H9 (cell line): Measurements from ENCODE around the gene SCTR. TPM values are rescaled to one million over a fixed set of nuclear protein-coding genes. Genes with fewer than 3 reads are reported as not detected.

Experiments
- DNase-seq: peaks from one replicate; pipeline ENCODE4 v3.0.0-alpha.2; 2017
- H2AFZ ChIP-seq: one replicate; pipeline ENCODE4 v1.6.1; 2013; ENCODE audit warnings: mild to moderate bottlenecking, low read length, control low read depth, moderate library complexity
- H2AK5ac ChIP-seq: 2 replicates; pipeline ENCODE4 v1.6.1; 2013; ENCODE audit warnings: low read length, control low read depth, mixed read lengths; ENCODE audit not compliant: insufficient read length
- H2BK120ac ChIP-seq: one replicate; pipeline ENCODE4 v1.6.1; 2013; ENCODE audit warnings: low read depth, mild to moderate bottlenecking, low read length, control low read depth, inconsistent platforms; ENCODE audit not compliant: poor library complexity, severe bottlenecking
- H2BK12ac ChIP-seq: 2 replicates; pipeline ENCODE4 v1.6.1; 2013; ENCODE audit warnings: low read length, control low read depth, mixed read lengths, low read depth; ENCODE audit not compliant: insufficient read length
- H2BK15ac ChIP-seq: 2 replicates; pipeline ENCODE4 v1.6.1; 2013; ENCODE audit warnings: low read depth, low read length, control low read depth
- H2BK20ac ChIP-seq: one replicate; pipeline ENCODE4 v1.6.1; 2013; ENCODE audit warnings: low read depth, mild to moderate bottlenecking, low read length, control low read depth, inconsistent platforms; ENCODE audit not compliant: poor library complexity, severe bottlenecking
- H2BK5ac ChIP-seq: 2 replicates; pipeline ENCODE4 v1.6.1; 2013; ENCODE audit warnings: low read length, control low read depth, mixed read lengths; ENCODE audit not compliant: insufficient read length
- H3K14ac ChIP-seq: 2 replicates; pipeline ENCODE4 v1.6.1; 2013; ENCODE audit warnings: low read length, control low read depth; ENCODE audit not compliant: insufficient read depth
- H3K18ac ChIP-seq: 2 replicates; pipeline ENCODE4 v1.6.1; 2013; ENCODE audit warnings: low read depth, mild to moderate bottlenecking, mixed read lengths, low read length, control low read depth; ENCODE audit not compliant: insufficient read length
- H3K23ac ChIP-seq: 2 replicates; pipeline ENCODE4 v1.6.1; 2013; ENCODE audit warnings: low read length, control low read depth, mixed read lengths, low read depth; ENCODE audit not compliant: insufficient read length
- H3K23me2 ChIP-seq: 2 replicates; pipeline ENCODE4 v1.6.1; 2013; ENCODE audit warnings: low read depth, mild to moderate bottlenecking, mixed read lengths, low read length, control low read depth; ENCODE audit not compliant: insufficient read length, poor library complexity, severe bottlenecking
- H3K27ac ChIP-seq: 2 replicates; pipeline ENCODE4 v1.5.1; 2013; ENCODE audit warnings: low read length, control low read depth, mixed read lengths, low read depth; ENCODE audit not compliant: insufficient read length
- H3K27me3 ChIP-seq: 2 replicates; pipeline ENCODE4 v1.6.1; 2013; ENCODE audit warnings: low read length, control low read depth, inconsistent platforms; ENCODE audit not compliant: insufficient read depth
- H3K4ac ChIP-seq: 2 replicates; pipeline ENCODE4 v1.6.1; 2013; ENCODE audit warnings: low read depth, mild to moderate bottlenecking, control low read depth, inconsistent platforms, low read length, moderate library complexity
- H3K4me1 ChIP-seq: 2 replicates; pipeline ENCODE4 v1.6.1; 2013; ENCODE audit warnings: low read length, control low read depth, inconsistent platforms; ENCODE audit not compliant: insufficient read depth
- H3K4me2 ChIP-seq: 2 replicates; pipeline ENCODE4 v1.6.1; 2013; ENCODE audit warnings: low read length, control low read depth, mixed read lengths; ENCODE audit not compliant: insufficient read length, insufficient read depth
- H3K56ac ChIP-seq: 2 replicates; pipeline ENCODE4 v1.6.1; 2013; ENCODE audit warnings: low read depth, mild to moderate bottlenecking, mixed read lengths, low read length, control low read depth; ENCODE audit not compliant: insufficient read length
- H3K79me1 ChIP-seq: 2 replicates; pipeline ENCODE4 v1.6.1; 2013; ENCODE audit warnings: low read depth, mild to moderate bottlenecking, moderate library complexity, low read length, control low read depth, inconsistent platforms; ENCODE audit not compliant: insufficient read depth, poor library complexity, severe bottlenecking
- H3K79me2 ChIP-seq: 2 replicates; pipeline ENCODE4 v1.6.1; 2013; ENCODE audit warnings: low read length, control low read depth, inconsistent platforms; ENCODE audit not compliant: insufficient read depth
- H3K9ac ChIP-seq: 2 replicates; pipeline ENCODE4 v1.6.1; 2013; ENCODE audit warnings: low read length, control low read depth, mixed read lengths; ENCODE audit not compliant: insufficient read length; ENCODE audit errors: extremely low read depth
- H3K9me3 ChIP-seq: one replicate; pipeline ENCODE4 v1.6.1; 2013; ENCODE audit warnings: low read depth, low read length, inconsistent platforms; ENCODE audit not compliant: control insufficient read depth
- H3T11ph ChIP-seq: one replicate; pipeline ENCODE4 v1.6.1; 2013; ENCODE audit warnings: mild to moderate bottlenecking, low read length, control low read depth, inconsistent platforms
- H4K20me1 ChIP-seq: one replicate; pipeline ENCODE4 v1.6.1; 2013; ENCODE audit not compliant: control insufficient read depth, insufficient read length, insufficient read depth
- H4K5ac ChIP-seq: 2 replicates; pipeline ENCODE4 v1.6.1; 2013; ENCODE audit warnings: low read depth, mild to moderate bottlenecking, mixed read lengths, low read length, control low read depth; ENCODE audit not compliant: insufficient read length
- H4K8ac ChIP-seq: replicated peaks from 2 replicates; pipeline ENCODE4 v1.6.1; 2013; ENCODE audit warnings: low read length, control low read depth, mixed read lengths, low read depth; ENCODE audit not compliant: insufficient read length
- H4K91ac ChIP-seq: 2 replicates; pipeline ENCODE4 v1.6.1; 2013; ENCODE audit warnings: low read depth, mild to moderate bottlenecking, moderate library complexity, mixed read lengths, low read length, control low read depth; ENCODE audit not compliant: insufficient read length
- H3K27ac Mint-ChIP-seq, 3 experiments: 2 replicates in 2 of 3; 3 replicates in 1 of 3; pipeline ENCODE4 v1.8.0; 2020 to 2021; ENCODE audit warnings: mixed read lengths in 3 of 3, mild to moderate bottlenecking in 1 of 3, moderate library complexity in 1 of 3
- H3K27me3 Mint-ChIP-seq: 2 replicates; pipeline ENCODE4 v1.8.0; 2021; ENCODE audit warnings: low read depth, mild to moderate bottlenecking, moderate library complexity, mixed read lengths
- H3K36me3 Mint-ChIP-seq, 3 experiments: 2 replicates in 2 of 3; 3 replicates in 1 of 3; pipeline ENCODE4 v1.8.0; 2020 to 2021; ENCODE audit warnings: low read depth in 3 of 3, mixed read lengths in 3 of 3; ENCODE audit not compliant: insufficient read depth in 1 of 3
- H3K4me1 Mint-ChIP-seq, 2 experiments: 2 replicates each; pipeline ENCODE4 v1.8.0; 2020; ENCODE audit warnings: mixed read lengths in 2 of 2
- H3K4me3 Mint-ChIP-seq, 2 experiments: 2 replicates in 1 of 2; 3 replicates in 1 of 2; pipeline ENCODE4 v1.8.0; 2020 to 2021; ENCODE audit warnings: mild to moderate bottlenecking in 2 of 2, mixed read lengths in 2 of 2, moderate library complexity in 1 of 2
- H3K9me3 Mint-ChIP-seq, 2 experiments: 2 replicates in 1 of 2; 3 replicates in 1 of 2; pipeline ENCODE4 v1.8.0; 2020; ENCODE audit warnings: mild to moderate bottlenecking in 2 of 2, mixed read lengths in 2 of 2, moderate library complexity in 1 of 2
- WGBS: extraction: QIAGEN DNeasy Blood & Tissue Kit; methylation state at CpG from one replicate; pipeline ENCODE4 v1.1.7; 2013; ENCODE audit warnings: missing lambda C conversion rate, low lambda C conversion rate, mixed read lengths; ENCODE audit not compliant: insufficient read length; ENCODE audit errors: extremely low coverage; 5-methylcytosine and 5-hydroxymethylcytosine counted together
- total RNA-seq: library from RNA; stranded (reverse); gene quantifications from 2 replicates; pipeline ENCODE4 v1.2.1, GENCODE V29; 2021
- TF ChIP-seq, protein P1 (sequence below): fragments of 200-600 bp; sonication (generic); conservative IDR thresholded peaks from 3 replicates; pipeline ENCODE4 v1.8.0; 2021; ENCODE audit warnings: antibody characterized with exemption, mild to moderate bottlenecking

SCTR gene
- total RNA-seq, 1 experiment from 2014 or later = not detected

DNA sequence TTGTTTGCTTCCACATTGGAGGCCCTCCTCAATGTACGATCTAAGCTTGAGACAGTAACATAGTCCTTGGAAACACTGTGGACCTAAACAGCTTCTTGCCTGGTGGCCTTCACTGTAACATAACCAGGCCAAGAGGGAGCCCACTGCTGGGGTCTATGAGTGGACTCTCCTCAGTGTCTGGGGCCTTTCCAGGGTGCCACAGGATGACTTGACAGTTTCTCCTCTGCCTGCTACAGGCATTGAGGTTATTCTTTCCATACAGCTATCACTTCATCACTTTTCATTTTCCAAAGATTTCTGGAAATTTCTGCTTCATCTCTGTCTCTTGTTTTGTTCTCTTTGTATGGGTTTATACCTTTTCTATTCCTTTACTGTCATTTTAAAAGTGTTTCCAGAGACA lies 11.3 kb downstream of the SCTR start:
- H4K8ac ChIP-seq = no peak overlapping the region
- no peaks in the 10 kb centered on the region for H3K4me1 ChIP-seq
- no peak overlapping the region for H2BK5ac ChIP-seq
- H2BK12ac ChIP-seq = no peak overlapping the region
- H3T11ph ChIP-seq = no peak overlapping the region
- no peak overlapping the region for H2BK15ac ChIP-seq
- H3K9me3 ChIP-seq = no peaks in the 10 kb centered on the region
- no peak overlapping the region for H2AK5ac ChIP-seq
- no peak overlapping the region for H2BK20ac ChIP-seq
- H3K9me3 Mint-ChIP-seq = no peaks in the 10 kb centered on the region
- H3K79me2 ChIP-seq = no peaks in the 10 kb centered on the region
- H3K4me3 Mint-ChIP-seq = no peak overlapping the region
- no peaks in the 10 kb centered on the region for H3K23me2 ChIP-seq
- H2AFZ ChIP-seq = no peak overlapping the region
- no peak overlapping the region for H3K9ac ChIP-seq
- DNase-seq = no peak
- H3K18ac ChIP-seq = no peak overlapping the region
- no peak overlapping the region for H3K27ac Mint-ChIP-seq
- peaks cover under 1 to 2% of the 10 kb centered on the region in 2 experiments; a peak in 3 of 4 replicates for H3K4me1 Mint-ChIP-seq
- H2BK120ac ChIP-seq = no peak overlapping the region
- H3K27ac ChIP-seq = no peak overlapping the region
- no peak overlapping the region for H3K4ac ChIP-seq
- H3K79me1 ChIP-seq = no peaks in the 10 kb centered on the region
- no CpG with 5 or more reads among the region's 1 CpG for WGBS
- no peaks in the 10 kb centered on the region for H3K36me3 Mint-ChIP-seq
- H4K91ac ChIP-seq = no peak overlapping the region
- no peak overlapping the region for H3K4me2 ChIP-seq
- H4K5ac ChIP-seq = no peak overlapping the region
- no peak overlapping the region for H3K14ac ChIP-seq
- H4K20me1 ChIP-seq = no peaks in the 10 kb centered on the region
- peaks cover 23% of the 10 kb centered on the region for H3K27me3 Mint-ChIP-seq
- no peak overlapping the region for H3K56ac ChIP-seq
- no peaks in the 10 kb centered on the region for H3K27me3 ChIP-seq
- TF ChIP-seq, protein P1, sequence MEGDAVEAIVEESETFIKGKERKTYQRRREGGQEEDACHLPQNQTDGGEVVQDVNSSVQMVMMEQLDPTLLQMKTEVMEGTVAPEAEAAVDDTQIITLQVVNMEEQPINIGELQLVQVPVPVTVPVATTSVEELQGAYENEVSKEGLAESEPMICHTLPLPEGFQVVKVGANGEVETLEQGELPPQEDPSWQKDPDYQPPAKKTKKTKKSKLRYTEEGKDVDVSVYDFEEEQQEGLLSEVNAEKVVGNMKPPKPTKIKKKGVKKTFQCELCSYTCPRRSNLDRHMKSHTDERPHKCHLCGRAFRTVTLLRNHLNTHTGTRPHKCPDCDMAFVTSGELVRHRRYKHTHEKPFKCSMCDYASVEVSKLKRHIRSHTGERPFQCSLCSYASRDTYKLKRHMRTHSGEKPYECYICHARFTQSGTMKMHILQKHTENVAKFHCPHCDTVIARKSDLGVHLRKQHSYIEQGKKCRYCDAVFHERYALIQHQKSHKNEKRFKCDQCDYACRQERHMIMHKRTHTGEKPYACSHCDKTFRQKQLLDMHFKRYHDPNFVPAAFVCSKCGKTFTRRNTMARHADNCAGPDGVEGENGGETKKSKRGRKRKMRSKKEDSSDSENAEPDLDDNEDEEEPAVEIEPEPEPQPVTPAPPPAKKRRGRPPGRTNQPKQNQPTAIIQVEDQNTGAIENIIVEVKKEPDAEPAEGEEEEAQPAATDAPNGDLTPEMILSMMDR = no peak
- no peak overlapping the region for H3K23ac ChIP-seq
